ENCODE data around the gene HCN1.

Gene HCN1

DNA sequence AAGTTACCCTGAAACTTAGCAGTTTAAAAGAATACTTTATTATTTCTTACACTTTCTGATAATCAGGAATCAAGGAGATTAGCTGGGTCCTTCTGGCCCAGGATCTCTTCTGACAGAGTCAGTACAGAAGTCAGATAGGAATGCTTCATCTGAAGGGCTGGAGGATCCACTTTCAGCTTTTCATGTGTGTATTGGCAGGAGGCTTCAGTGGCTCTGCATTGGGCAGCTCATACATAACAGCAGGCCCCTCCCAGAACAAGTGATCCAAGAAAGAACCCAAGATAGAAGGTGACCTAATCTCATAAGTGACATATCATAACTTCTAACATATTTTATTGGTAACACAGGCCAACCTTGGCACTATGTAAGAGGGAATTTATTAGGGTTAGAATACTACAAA lies 258.4 kb downstream of the HCN1 start:
- Histone ChIP-seq H3K27me3 (ENCODE audit: insufficient read depth, poor library complexity, severe bottlenecking) (no peaks in the 10 kb centered on the region), H3K4me3 (ENCODE audit: severe bottlenecking) (no peak overlapping the region), H3K9me3 (ENCODE audit: severe bottlenecking) (no peaks in the 10 kb centered on the region), H3K4me1 (ENCODE audit: insufficient read depth, poor library complexity, severe bottlenecking) (no peaks in the 10 kb centered on the region), H3K36me3 (ENCODE audit: low read depth) (no peaks in the 10 kb centered on the region), H3K27ac (ENCODE audit: poor library complexity, severe bottlenecking) (no peak overlapping the region)
- DNase-seq (ENCODE audit: low spot score) (no peak), ATAC-seq (ENCODE audit: low read depth) (no peak)
- TF ChIP-seq, protein P1, sequence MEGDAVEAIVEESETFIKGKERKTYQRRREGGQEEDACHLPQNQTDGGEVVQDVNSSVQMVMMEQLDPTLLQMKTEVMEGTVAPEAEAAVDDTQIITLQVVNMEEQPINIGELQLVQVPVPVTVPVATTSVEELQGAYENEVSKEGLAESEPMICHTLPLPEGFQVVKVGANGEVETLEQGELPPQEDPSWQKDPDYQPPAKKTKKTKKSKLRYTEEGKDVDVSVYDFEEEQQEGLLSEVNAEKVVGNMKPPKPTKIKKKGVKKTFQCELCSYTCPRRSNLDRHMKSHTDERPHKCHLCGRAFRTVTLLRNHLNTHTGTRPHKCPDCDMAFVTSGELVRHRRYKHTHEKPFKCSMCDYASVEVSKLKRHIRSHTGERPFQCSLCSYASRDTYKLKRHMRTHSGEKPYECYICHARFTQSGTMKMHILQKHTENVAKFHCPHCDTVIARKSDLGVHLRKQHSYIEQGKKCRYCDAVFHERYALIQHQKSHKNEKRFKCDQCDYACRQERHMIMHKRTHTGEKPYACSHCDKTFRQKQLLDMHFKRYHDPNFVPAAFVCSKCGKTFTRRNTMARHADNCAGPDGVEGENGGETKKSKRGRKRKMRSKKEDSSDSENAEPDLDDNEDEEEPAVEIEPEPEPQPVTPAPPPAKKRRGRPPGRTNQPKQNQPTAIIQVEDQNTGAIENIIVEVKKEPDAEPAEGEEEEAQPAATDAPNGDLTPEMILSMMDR (IDR thresholded peaks at IDR 0.05; ENCODE audit: poor library complexity, severe bottlenecking), result no peak

DNA sequence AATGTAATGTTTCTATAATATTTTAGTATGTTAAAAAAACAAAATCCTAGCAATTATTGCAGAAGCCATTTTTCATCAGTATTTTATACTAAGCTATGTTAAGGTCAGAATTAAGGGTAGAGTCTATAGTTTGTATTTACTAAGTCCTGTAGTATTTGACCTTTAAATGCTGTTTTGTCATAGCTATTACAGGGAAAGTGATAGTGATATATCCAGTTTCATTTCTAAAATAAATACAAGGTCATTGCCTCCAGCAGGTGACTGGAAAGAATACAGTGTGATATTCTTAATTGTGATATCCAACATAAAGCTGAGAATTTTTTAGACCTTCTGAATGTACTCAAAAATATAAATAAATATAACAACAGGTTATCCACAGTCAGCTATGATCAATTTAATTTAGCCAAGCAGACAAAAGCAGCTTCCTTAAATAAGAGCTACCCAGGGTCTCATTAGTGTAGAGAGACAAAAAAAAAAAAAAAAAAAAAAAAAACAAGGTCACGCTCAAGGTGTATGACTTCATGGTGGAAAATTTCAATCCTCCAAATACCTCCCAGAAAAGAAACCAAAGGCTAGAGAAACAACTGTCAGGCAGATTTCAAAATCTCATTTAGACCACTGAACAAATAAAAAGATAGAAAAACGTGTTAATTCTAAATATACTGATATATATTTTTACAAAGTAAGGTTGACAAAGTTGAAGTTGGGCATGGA lies 278.7 kb downstream of the HCN1 start:
- no peaks in the 10 kb centered on the region for H3K27me3 ChIP-seq (ENCODE audit: insufficient read depth, poor library complexity, severe bottlenecking)
- no peak overlapping the region for H3K4me3 ChIP-seq (ENCODE audit: severe bottlenecking)
- no peak for ATAC-seq (ENCODE audit: low read depth)
- no peaks in the 10 kb centered on the region for H3K9me3 ChIP-seq (ENCODE audit: severe bottlenecking)
- H3K4me1 ChIP-seq (ENCODE audit: insufficient read depth, poor library complexity, severe bottlenecking), result no peaks in the 10 kb centered on the region
- H3K27ac ChIP-seq (ENCODE audit: poor library complexity, severe bottlenecking), result no peak overlapping the region
- H3K36me3 ChIP-seq (ENCODE audit: low read depth), result no peaks in the 10 kb centered on the region
- TF ChIP-seq, protein P1 (IDR thresholded peaks at IDR 0.05; ENCODE audit: poor library complexity, severe bottlenecking), result no peak
- no peak for DNase-seq (ENCODE audit: low spot score)

DNA sequence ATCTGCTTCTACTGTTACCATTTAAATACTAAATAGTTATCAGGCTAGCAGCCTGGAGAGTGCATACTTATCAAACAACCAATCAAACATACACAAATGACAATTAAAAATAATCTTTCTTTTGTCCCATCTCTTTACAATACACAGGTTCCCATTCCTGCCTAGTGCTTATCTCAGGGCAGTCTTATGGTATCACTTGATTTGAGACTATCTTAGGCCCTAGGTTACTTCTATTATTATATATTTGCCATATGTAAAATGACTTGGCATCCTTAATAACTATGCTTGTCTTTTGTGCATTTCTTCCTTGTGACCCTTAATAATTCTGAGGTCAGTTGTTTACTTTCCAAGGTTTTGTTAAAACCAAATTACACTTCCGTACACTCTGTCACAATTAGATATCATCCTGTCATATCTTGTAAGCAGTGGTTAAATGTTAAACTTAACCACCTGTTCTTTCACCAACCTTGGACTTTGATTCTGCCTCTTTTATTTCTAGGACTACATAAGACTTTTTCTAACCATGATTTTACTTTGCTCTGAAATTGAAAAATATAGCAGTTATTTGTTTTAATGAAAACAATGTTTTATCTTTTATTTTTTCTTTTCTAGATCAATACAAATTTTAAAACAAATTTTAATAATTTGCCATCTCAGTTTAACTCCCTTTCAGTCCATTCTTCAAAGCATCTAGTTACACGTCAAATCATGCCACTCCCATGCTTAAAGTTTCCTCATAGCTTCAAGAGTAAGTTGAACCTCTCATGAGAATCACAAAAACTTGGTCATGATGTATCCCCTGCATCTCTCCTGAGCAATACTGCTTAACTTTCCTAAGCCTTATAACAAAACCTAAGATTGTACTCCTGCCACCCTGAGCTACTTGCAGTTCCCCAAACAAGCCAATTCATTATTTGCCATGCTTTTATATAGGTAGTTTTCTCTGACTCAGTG lies 281.3 kb downstream of the HCN1 start:
- Histone ChIP-seq H3K4me1 (ENCODE audit: insufficient read depth, poor library complexity, severe bottlenecking) (peaks cover 6% of the 10 kb centered on the region), H3K9me3 (ENCODE audit: severe bottlenecking) (no peaks in the 10 kb centered on the region), H3K4me3 (ENCODE audit: severe bottlenecking) (no peak overlapping the region), H3K27ac (ENCODE audit: poor library complexity, severe bottlenecking) (no peak overlapping the region), H3K36me3 (ENCODE audit: low read depth) (no peaks in the 10 kb centered on the region), H3K27me3 (ENCODE audit: insufficient read depth, poor library complexity, severe bottlenecking) (no peaks in the 10 kb centered on the region)
- ATAC-seq (ENCODE audit: low read depth), result no peak
- no peak for DNase-seq (ENCODE audit: low spot score)
- TF ChIP-seq, protein P1 (IDR thresholded peaks at IDR 0.05; ENCODE audit: poor library complexity, severe bottlenecking), result no peak

DNA sequence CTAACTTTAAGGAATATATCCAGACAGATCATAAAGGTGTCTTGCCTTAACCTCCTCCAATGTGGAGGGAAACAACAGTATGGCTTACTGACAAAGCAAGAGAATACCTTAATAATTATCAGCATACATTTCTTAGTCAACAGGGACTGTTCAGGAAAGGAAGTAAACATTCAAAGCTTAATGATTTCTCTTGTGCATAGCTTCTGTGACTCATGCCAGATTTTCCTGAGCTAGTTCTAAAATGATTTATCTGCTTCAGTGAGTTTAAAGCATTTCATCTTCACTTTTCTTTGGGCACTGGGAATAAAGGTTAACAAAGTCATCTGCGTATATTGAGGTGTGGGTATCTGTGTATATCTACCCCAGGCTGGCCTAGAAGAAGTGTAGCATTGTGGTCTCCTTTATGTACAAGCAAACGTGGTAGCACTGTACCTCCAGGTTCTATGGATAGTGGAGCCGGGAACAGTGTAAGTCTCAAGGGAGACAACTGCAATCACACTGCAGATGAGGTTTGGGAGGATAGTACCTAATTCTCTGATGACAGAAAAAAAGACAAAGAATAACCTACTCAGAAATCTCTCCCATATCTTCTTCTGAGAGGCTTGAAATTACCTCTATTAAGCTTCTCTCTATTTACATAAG lies 284.1 kb downstream of the HCN1 start:
- ATAC-seq (ENCODE audit: low read depth) (peak; percentile 78), DNase-seq (ENCODE audit: low spot score) (no peak)
- Histone ChIP-seq H3K4me1 (ENCODE audit: insufficient read depth, poor library complexity, severe bottlenecking) (peaks cover 6% of the 10 kb centered on the region), H3K9me3 (ENCODE audit: severe bottlenecking) (no peaks in the 10 kb centered on the region), H3K36me3 (ENCODE audit: low read depth) (no peaks in the 10 kb centered on the region), H3K27ac (ENCODE audit: poor library complexity, severe bottlenecking) (no peak overlapping the region), H3K27me3 (ENCODE audit: insufficient read depth, poor library complexity, severe bottlenecking) (no peaks in the 10 kb centered on the region), H3K4me3 (ENCODE audit: severe bottlenecking) (no peak overlapping the region)
- TF ChIP-seq, protein P1 (IDR thresholded peaks at IDR 0.05; ENCODE audit: poor library complexity, severe bottlenecking), result no peak

Measured in RWPE2 (cell line).